ENCODE measurements around the gene SETD6.

GRCh38 chr16:58467905-58468304, 47.4 kb upstream of the SETD6 start:
- TF ChIP-seq, protein P1, sequence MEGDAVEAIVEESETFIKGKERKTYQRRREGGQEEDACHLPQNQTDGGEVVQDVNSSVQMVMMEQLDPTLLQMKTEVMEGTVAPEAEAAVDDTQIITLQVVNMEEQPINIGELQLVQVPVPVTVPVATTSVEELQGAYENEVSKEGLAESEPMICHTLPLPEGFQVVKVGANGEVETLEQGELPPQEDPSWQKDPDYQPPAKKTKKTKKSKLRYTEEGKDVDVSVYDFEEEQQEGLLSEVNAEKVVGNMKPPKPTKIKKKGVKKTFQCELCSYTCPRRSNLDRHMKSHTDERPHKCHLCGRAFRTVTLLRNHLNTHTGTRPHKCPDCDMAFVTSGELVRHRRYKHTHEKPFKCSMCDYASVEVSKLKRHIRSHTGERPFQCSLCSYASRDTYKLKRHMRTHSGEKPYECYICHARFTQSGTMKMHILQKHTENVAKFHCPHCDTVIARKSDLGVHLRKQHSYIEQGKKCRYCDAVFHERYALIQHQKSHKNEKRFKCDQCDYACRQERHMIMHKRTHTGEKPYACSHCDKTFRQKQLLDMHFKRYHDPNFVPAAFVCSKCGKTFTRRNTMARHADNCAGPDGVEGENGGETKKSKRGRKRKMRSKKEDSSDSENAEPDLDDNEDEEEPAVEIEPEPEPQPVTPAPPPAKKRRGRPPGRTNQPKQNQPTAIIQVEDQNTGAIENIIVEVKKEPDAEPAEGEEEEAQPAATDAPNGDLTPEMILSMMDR (conservative IDR thresholded peaks at IDR 0.05 in 1 of 2, IDR thresholded peaks at IDR 0.05 in 1 of 2; ENCODE audit: low read depth in 1 of 2, low read length in 2 of 2): no peak
- TF ChIP-seq EZH2 (IDR thresholded peaks at IDR 0.05; ENCODE audit: low read length, missing control alignments): no peak
